22Rv1 (cell line): ENCODE results near the gene NUDT17.

Experiments used
- ZFX ChIP-seq: fragments of 450-650 bp; IDR thresholded peaks from 2 replicates; pipeline ENCODE4 v1.6.1; 2017; ENCODE audit warnings: antibody characterized with exemption, borderline replicate concordance
- TF ChIP-seq, protein P1 (sequence below): fragments of 450-650 bp; IDR thresholded peaks from 2 replicates; pipeline ENCODE4 v1.5.1; 2017; ENCODE audit warnings: mild to moderate bottlenecking

DNA sequence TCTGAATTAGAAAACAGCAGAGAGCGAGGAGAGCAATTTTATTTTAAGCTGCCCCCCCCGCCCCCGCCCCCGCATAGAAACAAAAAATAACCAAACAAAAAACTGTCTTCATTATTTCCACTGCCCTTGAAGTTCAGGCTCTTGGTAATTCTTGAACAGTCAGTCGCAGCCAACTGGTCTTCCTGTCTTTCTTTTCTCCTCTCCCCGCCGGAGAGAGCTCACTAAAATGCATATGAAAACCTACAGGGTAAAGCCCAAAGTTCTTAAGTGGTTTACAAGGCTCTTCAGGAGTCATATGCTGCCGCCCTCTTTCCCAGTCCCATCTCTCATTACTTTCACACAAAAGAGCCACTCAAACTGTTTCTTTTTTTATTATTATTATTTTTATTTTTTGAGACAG is 41.4 kb downstream of the NUDT17 start:
- TF ChIP-seq, protein P1, sequence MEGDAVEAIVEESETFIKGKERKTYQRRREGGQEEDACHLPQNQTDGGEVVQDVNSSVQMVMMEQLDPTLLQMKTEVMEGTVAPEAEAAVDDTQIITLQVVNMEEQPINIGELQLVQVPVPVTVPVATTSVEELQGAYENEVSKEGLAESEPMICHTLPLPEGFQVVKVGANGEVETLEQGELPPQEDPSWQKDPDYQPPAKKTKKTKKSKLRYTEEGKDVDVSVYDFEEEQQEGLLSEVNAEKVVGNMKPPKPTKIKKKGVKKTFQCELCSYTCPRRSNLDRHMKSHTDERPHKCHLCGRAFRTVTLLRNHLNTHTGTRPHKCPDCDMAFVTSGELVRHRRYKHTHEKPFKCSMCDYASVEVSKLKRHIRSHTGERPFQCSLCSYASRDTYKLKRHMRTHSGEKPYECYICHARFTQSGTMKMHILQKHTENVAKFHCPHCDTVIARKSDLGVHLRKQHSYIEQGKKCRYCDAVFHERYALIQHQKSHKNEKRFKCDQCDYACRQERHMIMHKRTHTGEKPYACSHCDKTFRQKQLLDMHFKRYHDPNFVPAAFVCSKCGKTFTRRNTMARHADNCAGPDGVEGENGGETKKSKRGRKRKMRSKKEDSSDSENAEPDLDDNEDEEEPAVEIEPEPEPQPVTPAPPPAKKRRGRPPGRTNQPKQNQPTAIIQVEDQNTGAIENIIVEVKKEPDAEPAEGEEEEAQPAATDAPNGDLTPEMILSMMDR: no peak
- no peak for TF ChIP-seq ZFX
